Germinal center (tissue), 1 donor: Measurements from ENCODE around the gene IGF2BP2.
A peak's percentile ranks its signal among the peaks of the same experiment; 100 is the strongest.
"Not testable (repeated sequence)": the region's sequence is repeated elsewhere in the genome, so short reads cannot be mapped to it uniquely, and the experiment has no call there.

Source experiments
- DNase-seq: peaks from one replicate; pipeline ENCODE4 v3.0.0; 2012; ENCODE audit warnings: mixed read lengths, low spot score

IGF2BP2 gene

DNA sequence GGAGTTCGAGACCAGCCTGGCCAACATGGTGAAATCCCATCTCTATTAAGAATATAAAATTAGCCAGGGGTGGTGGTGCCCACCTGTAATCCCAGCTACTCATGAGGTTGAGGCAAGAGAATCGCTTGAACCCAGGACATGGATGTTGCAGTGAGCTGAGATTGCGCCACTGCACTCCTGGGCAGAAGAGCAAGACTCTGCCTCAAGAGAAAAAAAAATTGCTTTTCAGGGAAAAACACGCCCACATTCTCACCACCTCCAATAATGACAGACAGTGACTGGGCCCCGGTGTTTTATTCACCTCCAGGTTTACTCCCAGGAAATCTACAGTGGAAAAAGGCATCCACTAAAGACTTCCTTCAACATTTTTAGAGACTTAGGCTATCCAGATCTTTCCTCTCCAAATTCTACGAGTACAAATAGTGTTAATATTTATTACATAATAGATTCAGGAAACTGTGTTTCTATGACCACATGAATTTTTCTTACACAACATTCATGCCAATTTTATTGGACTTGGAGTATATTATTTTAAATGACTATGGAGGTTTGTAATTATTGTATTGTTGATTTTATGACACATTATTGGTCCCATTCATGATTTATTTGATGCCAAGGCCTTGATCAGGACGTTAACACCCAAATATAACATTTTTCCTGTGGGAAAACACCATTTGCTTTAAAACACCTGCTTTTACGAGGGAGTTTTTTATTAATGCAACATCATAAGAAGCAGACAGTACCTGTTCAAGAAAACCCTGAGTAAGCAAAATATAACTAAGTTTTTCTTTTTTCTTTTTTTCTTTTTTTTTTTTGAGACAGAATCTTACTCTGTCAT is 26.6 kb downstream of the IGF2BP2 start:
- DNase-seq, result no peak

DNA sequence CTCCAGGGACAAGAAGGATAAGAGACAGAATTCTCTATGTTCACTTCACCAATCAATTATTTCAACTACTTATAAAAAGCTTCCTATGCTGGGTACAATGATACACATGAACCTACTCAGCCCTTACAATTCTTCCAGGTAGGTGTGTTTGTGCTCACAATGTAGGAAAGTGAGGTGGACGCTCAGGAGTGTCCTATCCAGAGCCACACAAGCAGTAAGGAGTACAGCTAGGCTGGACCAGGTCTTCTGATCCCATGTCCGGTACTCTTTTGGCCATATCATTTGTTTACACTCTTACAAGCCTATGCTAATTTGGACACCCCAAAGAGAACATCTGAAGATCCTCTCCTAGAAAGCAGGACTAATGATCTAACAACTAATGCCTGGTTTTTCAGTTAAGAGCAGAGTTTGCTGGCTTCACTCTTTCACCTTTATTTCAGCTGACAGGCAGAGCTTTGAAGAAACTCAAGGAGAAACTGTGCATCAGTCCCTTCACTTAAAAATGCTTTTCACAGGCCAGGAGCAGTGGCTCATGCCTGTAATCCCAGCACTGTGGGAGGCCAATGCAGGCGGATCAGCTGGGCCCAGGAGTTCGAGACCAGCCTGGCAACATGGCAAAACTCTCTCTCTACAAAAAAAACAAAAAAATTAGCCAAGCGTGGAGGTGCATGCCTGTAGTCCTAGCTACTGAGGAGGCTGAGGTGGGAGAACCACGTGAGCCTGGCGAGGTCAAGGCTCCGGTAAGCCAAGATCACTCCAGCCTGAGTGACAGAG is 27.5 kb downstream of the IGF2BP2 start:
- DNase-seq, result no peak

DNA sequence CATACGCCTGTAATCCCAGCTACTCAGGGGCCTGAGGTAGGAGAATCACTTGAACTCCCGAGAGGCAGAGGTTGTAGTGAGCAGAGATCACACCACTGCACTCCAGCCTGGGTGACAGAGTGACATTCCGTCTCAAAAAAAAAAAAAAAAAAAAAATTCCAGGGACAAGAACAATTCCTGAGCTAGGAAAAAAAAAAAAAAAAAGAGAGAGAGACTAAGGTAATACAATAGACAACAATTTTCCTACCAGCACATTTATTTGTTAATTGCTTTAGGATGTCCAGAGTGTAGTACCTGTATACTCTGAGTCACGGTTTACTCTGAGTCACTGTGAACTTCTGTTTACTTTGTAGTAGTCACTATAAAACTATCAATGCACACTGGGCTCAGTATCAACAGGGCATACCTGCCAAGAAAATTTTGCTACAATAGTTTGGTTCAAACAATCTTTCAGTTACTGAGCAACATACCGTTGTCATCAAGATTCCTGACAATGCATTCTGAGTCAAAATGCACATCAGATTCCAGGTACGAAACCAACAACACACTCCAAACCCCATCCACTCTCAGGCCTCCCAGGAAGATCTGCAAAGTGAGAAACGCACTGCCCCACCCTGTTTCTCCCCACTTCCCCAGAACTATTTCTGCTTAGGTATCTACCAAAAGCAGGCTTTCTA is 28.3 kb downstream of the IGF2BP2 start:
- no peak for DNase-seq

DNA sequence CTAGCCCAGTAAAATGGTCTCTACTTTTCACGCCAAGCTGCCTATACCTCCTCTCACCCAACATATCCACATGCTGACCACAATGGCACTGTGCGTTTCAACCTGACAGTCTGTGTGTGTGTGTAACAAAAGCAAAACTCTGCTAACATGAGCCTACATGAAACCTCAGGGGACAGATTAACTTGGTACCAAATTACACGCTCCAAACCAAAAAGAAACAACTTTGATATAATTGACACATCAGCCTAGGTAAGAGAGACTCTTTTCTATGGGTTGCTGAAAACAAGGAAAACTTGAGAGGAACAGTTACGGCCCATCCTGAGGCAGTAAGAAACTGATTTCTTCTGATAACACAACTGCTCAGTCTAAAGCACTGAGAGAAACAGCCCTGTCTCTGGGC is 31.5 kb downstream of the IGF2BP2 start:
- DNase-seq, result no peak

DNA sequence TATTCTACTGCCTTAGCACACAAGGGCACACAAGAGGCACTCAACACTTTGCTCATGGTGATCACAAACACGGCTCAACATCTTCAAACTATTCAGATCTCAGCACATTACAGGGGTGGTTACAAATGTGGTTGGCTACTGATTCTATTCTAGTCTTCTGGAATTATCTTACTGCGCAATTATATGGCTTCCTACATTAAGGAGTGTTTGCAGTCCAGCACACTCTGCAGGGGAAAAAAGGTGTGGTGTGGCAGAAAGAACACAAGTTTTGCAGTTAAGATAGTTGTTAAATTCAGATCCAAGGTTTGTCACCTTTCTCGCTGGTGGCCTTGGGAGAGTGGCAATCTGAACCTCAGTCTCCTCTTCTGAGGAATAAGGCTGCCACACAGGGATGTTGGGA is 31.9 kb downstream of the IGF2BP2 start:
- DNase-seq, result no peak

DNA sequence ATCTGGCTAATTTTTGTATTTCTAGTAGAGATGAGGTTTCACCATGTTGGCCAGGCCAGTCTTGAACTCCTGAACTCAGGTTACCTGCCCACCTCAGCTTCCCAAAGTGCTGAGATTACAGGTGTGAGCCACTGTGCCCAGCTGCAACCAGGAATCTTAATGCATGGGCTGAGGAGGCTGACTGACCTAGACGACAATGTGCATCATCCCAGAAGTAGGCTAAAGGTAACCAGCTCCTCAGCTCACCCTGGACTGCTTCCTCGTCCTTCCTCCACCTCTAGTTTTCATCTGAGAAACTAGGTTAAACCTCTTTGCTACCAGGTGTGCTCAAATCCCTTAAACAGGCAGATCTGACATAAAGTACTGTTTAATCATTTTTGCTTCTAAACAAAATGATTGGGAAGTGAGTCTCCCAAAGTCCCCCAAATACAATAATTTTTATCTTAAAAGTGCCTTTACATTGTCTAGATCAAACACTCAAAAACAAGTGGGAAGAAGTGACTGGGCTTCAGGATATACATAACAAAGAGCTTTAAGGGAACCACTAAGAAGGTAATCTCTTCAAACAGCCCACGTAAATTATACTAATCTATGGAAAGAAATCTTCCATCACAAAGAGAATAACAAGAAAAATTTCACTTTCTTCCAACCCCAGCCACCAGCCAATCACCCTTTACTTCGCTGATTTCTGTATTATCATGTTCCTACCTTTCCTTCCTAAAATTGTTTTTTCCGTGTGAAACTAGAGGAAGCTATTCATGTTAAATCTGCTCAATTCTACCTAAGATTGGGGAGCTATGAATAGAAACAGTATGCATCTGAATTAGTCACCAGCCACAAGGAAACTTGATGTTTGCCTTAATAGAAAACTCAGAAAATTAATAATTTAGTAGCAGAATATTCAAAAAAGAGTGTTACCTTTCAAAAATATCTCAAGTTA is 34.7 kb downstream of the IGF2BP2 start:
- no peak for DNase-seq

DNA sequence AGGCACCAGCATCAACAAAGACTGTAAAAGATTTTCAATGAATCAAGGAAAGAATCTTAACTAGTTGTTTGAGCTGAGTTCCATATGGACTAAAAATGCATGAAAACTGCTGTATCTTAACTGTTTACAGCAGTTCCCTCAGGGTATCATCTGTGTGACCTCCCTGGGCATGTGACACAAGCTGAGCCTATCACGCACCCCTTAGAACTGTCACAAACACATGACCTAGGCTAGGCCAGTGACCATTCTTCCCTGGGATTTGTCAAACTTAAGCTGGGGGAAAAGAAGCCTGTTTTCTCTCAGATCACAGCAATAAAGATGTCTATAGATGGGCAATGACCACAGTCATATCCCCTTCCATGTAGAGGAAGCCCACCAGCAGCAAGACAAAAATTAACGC is 35.7 kb downstream of the IGF2BP2 start:
- DNase-seq, result no peak

DNA sequence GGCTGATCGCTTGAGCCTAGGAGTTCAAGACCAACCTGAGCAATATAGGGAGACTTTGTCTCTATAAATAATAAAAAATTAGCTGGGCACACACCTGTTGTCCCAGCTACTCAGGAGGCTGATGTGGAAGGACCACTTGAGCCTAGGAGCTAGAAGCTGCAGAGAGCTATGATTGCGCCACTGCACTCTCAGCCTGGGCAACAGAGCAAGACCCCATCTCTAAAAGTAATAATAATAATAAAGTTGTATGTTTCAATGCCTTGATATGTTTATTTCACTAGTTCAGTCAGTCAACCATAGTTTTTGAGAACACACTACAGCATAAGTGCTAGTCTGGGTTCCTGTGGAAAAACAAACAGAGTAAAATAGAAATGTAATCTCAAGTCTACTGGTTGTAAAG is 36.5 kb downstream of the IGF2BP2 start:
- DNase-seq, result no peak

DNA sequence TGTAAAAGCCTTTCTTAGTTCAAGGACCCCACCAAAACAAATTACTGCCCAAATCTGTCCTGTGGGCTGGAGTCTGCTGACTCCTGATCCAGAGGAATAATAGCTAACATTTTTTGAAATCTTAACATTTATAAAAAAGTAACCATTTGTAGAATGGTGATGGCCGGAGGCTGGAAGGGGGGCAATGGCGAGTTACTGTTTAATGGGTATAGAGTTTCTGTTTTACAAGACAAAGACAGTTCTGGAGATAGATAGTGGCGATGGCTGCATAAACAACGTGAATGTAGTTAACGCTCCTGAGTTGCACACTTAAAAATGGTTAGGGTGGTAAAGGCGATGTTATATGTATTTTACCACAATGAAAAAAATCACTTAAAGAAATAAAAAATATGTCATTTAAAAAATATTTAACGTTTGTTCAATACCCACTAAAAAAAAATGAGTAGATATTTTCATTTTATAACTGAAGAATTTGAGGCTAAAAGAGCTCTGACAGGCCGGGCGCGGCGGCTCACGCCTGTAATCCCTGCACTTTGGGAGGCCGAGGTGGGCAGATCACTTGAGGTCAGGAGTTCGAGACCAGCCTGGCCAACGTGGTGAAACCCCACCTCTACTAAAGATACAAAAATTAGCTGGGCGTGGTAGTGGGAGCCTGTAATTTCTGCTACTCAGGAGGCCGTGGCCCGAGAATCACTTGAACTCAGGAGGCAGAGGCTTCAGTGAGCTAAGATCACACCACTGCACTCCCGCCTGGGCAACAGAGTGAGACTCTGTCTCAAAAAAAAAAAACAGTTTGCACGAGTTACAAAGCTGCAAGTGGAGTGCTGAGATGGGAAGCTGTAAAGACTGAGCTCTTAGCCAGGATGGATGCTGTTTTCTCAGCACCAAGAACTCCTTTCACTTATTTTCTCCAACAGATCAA is 37.6 kb downstream of the IGF2BP2 start:
- no peak for DNase-seq

DNA sequence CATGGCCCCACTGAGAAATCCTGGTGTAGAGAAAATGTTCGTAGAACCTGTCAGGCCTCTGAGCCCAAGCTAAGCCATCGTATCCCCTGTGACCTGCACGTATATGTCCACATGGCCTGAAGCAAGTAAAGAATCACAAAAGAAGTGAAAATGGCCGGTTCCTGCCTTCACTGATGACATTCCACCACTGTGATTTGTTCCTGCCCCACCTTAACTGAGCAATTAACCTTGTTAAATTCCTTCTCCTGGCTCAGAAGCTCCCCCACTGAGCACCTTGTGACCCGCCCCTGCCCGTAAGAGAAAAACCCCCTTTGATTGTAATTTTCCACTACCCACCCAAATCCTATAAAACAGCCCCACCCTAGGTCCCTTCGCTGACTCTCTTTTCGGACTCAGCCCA is 38.6 kb downstream of the IGF2BP2 start:
- not testable (repeated sequence) for DNase-seq

DNA sequence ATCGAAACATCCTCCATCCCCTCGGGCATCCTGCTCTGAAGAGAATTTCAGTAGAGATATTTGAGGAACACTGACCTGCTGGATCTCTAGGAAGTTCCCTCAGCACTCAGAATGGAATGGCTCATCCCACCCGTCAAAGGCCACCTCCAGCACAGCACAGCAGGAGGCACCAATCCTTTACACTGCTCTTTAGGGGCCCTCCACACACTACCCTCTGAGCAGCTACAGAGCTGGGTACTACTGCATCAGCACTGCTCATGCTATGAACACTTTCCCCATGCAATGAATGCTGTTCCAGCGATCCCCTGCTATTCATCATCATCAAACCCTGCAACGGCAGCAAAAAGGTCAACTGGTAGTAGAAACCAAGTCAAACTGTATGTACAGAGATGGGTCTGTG is 40.5 kb downstream of the IGF2BP2 start:
- DNase-seq, result no peak

DNA sequence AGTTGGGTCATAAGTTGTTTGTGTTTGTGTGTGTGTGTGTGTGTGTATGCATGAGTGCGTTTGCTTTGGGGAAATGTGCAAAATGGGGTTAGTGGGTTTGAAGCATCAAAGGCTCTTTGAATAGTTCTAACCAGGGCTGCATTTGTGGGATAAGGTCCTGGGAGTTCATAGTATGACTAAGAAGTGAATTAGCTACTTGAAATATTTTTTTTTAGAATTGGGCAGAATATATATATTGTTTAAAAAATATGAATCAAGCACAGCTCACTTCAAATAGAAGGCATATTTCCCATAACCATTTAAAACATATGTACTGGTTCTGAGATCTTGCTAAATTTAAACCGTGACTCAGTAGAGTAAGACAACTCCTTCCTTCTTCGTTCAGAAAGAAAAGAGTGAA is 43.1 kb downstream of the IGF2BP2 start:
- no peak for DNase-seq

DNA sequence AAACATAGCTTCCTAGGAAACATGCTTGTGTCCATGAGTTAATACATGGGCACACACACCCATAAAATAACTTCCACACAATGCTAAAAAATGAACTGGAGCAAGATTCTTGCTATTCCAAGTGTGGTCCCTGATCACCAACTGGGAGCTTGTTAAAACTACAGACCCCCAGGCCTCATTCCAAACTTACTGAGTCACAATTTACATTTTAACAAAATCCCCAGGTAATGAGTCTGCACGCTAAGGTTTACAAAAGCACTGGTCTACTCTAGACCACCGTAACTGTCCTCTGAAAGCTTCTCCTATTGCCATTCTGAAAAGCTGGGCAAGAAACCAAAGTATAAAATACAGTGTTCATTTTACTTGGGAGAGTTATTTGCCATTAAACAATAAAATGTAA is 45.4 kb downstream of the IGF2BP2 start:
- DNase-seq, result no peak

DNA sequence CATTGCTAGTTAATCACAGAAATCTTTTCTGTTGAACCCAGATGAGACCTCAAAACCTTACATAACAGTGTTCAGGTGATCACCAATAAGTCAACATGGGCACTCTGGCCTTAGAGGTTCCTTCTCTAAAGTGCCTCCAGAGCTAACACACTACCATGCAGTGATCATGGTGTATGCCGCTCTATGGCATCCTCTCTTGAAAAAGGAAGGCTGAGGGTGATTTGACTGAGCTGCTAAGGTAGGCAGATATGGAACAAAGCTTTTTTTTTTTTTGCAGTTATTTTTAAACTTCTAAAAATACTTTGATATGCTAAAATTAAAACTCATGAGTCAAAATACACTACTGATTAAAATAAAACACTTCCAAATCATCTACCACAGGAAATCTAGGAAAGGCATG is 46.0 kb downstream of the IGF2BP2 start:
- no peak for DNase-seq

DNA sequence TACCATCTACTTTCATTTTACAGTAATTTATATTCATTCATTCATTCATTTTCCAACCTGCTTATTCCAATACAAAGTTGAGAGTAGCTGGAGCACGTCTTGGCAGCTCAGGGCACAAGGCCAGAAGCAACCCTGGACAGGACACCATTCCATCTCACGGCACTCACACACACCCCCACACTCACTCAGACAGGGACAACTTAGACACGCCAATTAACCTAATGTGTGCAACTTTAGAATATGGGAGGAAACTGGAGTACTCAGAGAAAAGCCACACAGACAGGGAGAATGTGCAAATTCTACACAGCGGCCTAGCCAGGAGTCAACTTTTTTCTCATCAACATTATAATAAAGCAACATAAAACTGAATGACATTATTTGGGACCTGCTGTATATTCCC is 46.7 kb downstream of the IGF2BP2 start:
- no peak for DNase-seq

DNA sequence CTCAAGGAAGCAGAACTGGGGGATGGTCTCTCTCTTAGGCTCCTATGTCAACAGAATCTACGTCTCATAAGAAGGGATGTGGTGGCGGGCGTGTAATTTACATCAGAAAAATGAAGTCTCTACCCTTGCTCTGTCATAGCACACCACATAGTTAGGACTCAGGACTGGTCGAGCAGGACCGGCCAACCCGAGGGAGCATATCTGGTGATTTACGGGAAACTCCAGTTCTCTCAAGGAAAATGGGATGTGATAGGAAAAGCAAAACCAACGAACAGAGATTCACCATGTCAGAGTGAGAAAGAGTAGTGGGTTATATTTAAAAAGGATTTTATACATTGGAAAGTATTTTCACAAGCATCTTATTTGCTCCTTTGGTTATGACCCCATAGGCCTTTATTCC is 54.7 kb downstream of the IGF2BP2 start:
- DNase-seq, result no peak

DNA sequence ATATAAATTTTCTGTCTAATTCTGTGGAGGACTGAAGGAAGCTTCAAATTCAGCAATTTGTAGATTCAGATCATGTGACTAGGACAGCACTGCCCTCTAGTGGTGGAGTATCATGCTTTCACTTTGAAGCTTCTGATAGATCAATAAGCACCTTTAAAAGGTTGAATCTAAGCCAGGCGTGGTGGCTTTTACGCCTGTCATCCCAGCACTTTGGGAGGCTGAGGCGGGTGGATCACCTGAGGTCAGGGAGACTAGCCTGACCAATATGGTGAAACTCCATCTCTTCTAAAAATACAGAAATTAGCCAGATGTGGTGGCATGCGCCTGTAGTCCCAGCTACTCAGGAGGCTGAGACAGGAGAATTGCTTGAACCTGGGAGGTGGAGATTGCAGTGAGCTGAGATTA is 56.3 kb downstream of the IGF2BP2 start:
- DNase-seq, result peak; percentile 44

DNA sequence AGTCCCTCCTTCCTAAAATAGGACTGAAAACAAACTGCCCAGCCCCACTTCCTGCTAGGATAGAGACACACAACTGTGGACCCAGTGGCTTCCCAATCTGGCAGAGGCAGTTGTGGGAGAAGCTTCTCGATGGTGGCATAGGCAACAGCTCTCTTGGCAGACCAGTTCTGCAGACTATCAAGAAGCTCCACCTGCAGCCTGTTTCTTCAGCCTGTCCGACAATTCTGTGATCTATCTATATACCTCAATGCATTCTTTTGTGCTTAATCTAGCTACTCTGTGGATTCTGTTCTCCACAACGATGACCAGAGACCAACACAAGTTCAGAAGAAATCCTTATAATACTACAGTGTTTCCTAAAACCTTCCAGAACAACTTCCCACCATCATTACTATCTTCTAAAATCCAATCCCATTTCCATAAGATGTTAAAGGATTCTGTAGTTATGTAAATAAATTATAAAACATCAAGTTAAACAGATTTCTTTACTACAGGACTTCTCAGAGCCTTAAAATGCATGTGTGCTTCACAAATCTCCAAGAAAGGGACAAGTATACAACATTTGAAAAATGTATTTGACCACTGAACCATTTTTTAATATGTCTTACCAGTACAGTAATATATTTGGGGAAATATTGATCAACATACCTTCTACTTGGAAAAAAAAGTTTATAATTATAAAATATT is 57.7 kb downstream of the IGF2BP2 start:
- no peak for DNase-seq

DNA sequence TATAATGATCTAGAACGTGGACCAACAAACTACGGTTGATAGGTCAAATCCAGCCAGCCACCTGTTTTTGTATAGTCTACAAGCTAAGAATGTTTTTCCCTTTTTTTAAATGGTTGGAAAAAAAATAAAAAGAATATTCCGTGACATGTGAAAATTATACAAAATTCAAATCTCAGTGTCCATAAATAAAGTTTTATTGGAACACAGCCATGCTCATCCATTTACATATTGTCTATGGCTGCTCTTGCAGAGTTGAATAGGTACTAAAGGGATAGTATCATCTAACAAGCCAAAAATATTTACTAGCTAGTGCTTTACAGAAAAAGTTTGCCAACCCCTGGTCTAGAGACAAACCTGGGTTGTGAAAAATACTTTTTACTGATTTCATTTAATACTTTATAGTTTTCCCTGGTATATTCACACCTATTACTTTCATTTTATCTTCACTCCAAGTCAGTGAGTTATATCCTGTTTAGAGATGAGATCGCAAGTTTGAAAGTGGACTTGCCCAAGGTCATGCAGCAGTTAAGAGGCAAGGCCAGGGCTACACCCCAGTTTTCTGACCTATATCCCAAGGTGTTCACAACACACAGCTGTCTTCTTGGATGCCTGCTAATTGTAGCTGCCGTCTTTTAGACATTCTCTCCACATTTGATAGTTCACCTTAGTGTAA is 58.4 kb downstream of the IGF2BP2 start:
- DNase-seq, result no peak

DNA sequence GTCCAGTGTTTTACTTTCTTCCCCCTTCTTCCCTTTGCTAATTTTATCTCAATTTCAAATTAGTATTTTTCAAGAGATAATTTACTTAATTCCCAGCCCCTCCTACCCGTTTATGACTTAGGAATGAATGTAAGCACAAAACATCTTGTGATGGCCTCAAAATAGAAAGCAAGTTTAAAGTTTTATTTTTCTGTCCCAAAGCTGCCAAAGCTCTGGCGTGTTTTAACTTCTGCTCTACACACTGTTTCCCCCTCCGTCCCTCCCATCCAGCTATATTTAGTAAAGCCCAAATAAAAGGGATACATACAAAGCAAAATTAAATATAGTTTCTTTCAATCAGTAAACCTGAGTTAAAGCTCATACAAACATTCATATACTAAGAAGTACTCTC is 59.9 kb downstream of the IGF2BP2 start:
- no peak for DNase-seq
